ENCODE measurements around the gene TOGARAM2. TPM values are rescaled to one million over a fixed set of nuclear protein-coding genes. Genes with fewer than 3 reads are reported as not detected.

Gene TOGARAM2
- total and polyA plus RNA-seq, 10 of the 15 experiments (the other 5 are each of a cell fraction or from before 2014, with no cell fraction given): 0.01 to 0.06 (median 0.03) TPM; not detected in 7

- no peak for ATAC-seq
Measured at GRCh38 chr2:28981620-28982376, 700 bp downstream of the TOGARAM2 start.

DNA sequence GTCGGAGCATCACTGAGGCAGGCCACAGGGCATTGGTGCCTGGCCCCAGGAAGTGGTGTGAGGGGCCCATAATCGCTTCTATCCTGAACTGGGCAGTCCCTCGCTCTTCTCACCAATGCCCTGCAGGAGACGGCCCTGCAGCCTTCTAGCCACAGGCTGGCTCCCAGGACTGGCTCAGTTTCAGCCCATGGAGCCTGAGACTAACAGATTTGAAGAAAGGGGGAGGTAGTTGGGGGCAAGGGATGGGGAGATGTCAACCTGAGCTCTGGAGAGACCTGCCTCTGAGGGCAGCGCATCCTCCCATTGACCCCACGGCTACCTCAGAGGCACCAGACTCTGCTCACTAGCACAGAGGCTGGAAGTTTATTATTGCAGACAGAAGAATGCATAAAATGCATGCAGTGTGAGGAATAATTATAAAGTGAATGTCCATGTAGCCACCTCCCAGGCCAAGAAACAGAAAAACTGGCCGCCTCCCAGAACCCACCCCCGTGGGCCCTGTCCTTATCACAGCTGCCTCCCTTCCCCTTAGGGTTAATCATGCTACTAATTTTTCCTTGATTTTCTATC is 1.4 kb downstream of the TOGARAM2 start:
- Histone ChIP-seq H4K20me1 (ENCODE audit: control insufficient read depth, insufficient read depth) (no peaks in the 10 kb centered on the region), H3K27me3 (replicated peaks in 1 of 2; ENCODE audit: control insufficient read depth in 2 of 2, insufficient read depth in 2 of 2, low read length in 1 of 2) (no peaks in the 10 kb centered on the region), H3K4me3 (no peak overlapping the region), H3K4me2 (ENCODE audit: control insufficient read depth, insufficient read depth) (no peak overlapping the region), H3K79me2 (ENCODE audit: control insufficient read depth, insufficient read depth, low read length) (no peaks in the 10 kb centered on the region), H3K36me3 (ENCODE audit: control insufficient read depth in 2 of 2, insufficient read depth in 2 of 2, low read length in 1 of 2) (no peaks in the 10 kb centered on the region), H3K4me1 (ENCODE audit: control insufficient read depth, insufficient read depth, low read length) (no peaks in the 10 kb centered on the region; the same call in 1 of the 2 replicates), H2AFZ (ENCODE audit: control insufficient read depth, low read depth, low read length) (no peak overlapping the region), H3K27ac (ENCODE audit: control insufficient read depth, insufficient read depth) (no peak overlapping the region), H3K9me3 (replicated peaks; ENCODE audit: control insufficient read depth, insufficient read depth, low read length) (no peaks in the 10 kb centered on the region), H3K9ac (ENCODE audit: control insufficient read depth, insufficient read depth, low read length) (no peak overlapping the region)
- RAD21 ChIA-PET (ENCODE audit: unreplicated experiment): no interaction called here
- CTCF ChIA-PET: interaction anchor here (1.6 kb wide), 1 partner anchor 24 kb away, joined by 3 read pairs; no protein-coding TSS in a partner anchor
- SMC1A ChIA-PET (ENCODE audit: uncharacterized antibody, unreplicated experiment): no interaction called here
- POLR2A ChIA-PET: no interaction called here
- intact Hi-C loops (cut with micrococcal nuclease; ENCODE audit: unreplicated experiment): no loop called here
- DNase-seq (ENCODE audit: low read depth, low spot score) (no peak), FAIRE-seq (no peak), ATAC-seq (no peak)
- BruUV-seq (replicated peaks): no TSS peak
- 47% methylated on average over 8 of the region's 8 CpGs for WGBS (ENCODE audit: insufficient coverage, insufficient replicate concordance, low lambda C conversion rate, missing lambda C conversion rate)
- in situ Hi-C loops (cut with MboI): no loop called here
- no peak for TF ChIP-seq ZNF207 (IDR thresholded peaks at IDR 0.05; ENCODE audit: borderline replicate concordance)
- TF ChIP-seq RBBP5 (conservative IDR thresholded peaks at IDR 0.05): no peak
- TF ChIP-seq, protein P1, sequence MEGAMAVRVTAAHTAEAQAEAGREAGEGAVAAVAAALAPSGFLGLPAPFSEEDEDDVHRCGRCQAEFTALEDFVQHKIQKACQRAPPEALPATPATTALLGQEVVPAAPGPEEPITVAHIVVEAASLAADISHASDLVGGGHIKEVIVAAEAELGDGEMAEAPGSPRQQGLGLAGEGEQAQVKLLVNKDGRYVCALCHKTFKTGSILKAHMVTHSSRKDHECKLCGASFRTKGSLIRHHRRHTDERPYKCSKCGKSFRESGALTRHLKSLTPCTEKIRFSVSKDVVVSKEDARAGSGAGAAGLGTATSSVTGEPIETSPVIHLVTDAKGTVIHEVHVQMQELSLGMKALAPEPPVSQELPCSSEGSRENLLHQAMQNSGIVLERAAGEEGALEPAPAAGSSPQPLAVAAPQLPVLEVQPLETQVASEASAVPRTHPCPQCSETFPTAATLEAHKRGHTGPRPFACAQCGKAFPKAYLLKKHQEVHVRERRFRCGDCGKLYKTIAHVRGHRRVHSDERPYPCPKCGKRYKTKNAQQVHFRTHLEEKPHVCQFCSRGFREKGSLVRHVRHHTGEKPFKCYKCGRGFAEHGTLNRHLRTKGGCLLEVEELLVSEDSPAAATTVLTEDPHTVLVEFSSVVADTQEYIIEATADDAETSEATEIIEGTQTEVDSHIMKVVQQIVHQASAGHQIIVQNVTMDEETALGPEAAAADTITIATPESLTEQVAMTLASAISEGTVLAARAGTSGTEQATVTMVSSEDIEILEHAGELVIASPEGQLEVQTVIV (IDR thresholded peaks at IDR 0.05; ENCODE audit: borderline replicate concordance, partially characterized antibody): no peak
- no peak for TF ChIP-seq PML (IDR thresholded peaks at IDR 0.05; ENCODE audit: low read length)
- no peak for TF ChIP-seq CHD4 (IDR thresholded peaks at IDR 0.05)
- TF ChIP-seq, protein P2, sequence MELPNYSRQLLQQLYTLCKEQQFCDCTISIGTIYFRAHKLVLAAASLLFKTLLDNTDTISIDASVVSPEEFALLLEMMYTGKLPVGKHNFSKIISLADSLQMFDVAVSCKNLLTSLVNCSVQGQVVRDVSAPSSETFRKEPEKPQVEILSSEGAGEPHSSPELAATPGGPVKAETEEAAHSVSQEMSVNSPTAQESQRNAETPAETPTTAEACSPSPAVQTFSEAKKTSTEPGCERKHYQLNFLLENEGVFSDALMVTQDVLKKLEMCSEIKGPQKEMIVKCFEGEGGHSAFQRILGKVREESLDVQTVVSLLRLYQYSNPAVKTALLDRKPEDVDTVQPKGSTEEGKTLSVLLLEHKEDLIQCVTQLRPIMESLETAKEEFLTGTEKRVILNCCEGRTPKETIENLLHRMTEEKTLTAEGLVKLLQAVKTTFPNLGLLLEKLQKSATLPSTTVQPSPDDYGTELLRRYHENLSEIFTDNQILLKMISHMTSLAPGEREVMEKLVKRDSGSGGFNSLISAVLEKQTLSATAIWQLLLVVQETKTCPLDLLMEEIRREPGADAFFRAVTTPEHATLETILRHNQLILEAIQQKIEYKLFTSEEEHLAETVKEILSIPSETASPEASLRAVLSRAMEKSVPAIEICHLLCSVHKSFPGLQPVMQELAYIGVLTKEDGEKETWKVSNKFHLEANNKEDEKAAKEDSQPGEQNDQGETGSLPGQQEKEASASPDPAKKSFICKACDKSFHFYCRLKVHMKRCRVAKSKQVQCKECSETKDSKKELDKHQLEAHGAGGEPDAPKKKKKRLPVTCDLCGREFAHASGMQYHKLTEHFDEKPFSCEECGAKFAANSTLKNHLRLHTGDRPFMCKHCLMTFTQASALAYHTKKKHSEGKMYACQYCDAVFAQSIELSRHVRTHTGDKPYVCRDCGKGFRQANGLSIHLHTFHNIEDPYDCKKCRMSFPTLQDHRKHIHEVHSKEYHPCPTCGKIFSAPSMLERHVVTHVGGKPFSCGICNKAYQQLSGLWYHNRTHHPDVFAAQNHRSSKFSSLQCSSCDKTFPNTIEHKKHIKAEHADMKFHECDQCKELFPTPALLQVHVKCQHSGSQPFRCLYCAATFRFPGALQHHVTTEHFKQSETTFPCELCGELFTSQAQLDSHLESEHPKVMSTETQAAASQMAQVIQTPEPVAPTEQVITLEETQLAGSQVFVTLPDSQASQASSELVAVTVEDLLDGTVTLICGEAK (IDR thresholded peaks at IDR 0.05; ENCODE audit: borderline replicate concordance): no peak
- TF ChIP-seq SIX5 (IDR thresholded peaks at IDR 0.05; ENCODE audit: low read depth, low read length, severe bottlenecking): no peak
- TF ChIP-seq RCOR1 (conservative IDR thresholded peaks at IDR 0.05; ENCODE audit: low read depth, low read length): no peak

More at GRCh38 chr2:28981620-28982376, 700 bp downstream of the TOGARAM2 start:
- H3K4me3 ChIP-seq: no peak overlapping the region
- FAIRE-seq (no peak), DNase-seq (ENCODE audit: low read depth, low spot score) (no peak)
- H3K79me2 ChIP-seq (ENCODE audit: control insufficient read depth, insufficient read depth, low read length): no peaks in the 10 kb centered on the region
- TF ChIP-seq FOXK2 (IDR thresholded peaks at IDR 0.05) (no peak), DPF2 (IDR thresholded peaks at IDR 0.05) (no peak), MTA2 (IDR thresholded peaks at IDR 0.05; ENCODE audit: low read depth) (no peak), CHD1 (IDR thresholded peaks at IDR 0.05; ENCODE audit: low read depth, low read length) (no peak), RUNX3 (IDR thresholded peaks at IDR 0.05; ENCODE audit: low read length) (no peak), NBN (IDR thresholded peaks at IDR 0.05) (no peak)
- POLR2A ChIA-PET: no interaction called here
- RAD21 ChIA-PET (ENCODE audit: unreplicated experiment): no interaction called here
- H3K9ac ChIP-seq (ENCODE audit: control insufficient read depth, insufficient read depth, low read length): no peak overlapping the region
- H3K9me3 ChIP-seq (replicated peaks; ENCODE audit: control insufficient read depth, insufficient read depth, low read length): no peaks in the 10 kb centered on the region
- BruUV-seq (replicated peaks): no TSS peak
- H3K36me3 ChIP-seq (ENCODE audit: control insufficient read depth in 2 of 2, insufficient read depth in 2 of 2, low read length in 1 of 2): no peaks in the 10 kb centered on the region
- SMC1A ChIA-PET (ENCODE audit: uncharacterized antibody, unreplicated experiment): no interaction called here
- no peaks in the 10 kb centered on the region; the same call in 1 of the 2 replicates for H3K4me1 ChIP-seq (ENCODE audit: control insufficient read depth, insufficient read depth, low read length)
- H4K20me1 ChIP-seq (ENCODE audit: control insufficient read depth, insufficient read depth): no peaks in the 10 kb centered on the region
- no peak overlapping the region for H3K4me2 ChIP-seq (ENCODE audit: control insufficient read depth, insufficient read depth)
- in situ Hi-C loops (cut with MboI) (no loop called here), intact Hi-C loops (cut with micrococcal nuclease; ENCODE audit: unreplicated experiment) (no loop called here)
- 25% methylated on average over 11 of the region's 11 CpGs for WGBS (ENCODE audit: insufficient coverage, insufficient replicate concordance, low lambda C conversion rate, missing lambda C conversion rate)
- no peak overlapping the region for H3K27ac ChIP-seq (ENCODE audit: control insufficient read depth, insufficient read depth)
- no peaks in the 10 kb centered on the region for H3K27me3 ChIP-seq (replicated peaks in 1 of 2; ENCODE audit: control insufficient read depth in 2 of 2, insufficient read depth in 2 of 2, low read length in 1 of 2)
- H2AFZ ChIP-seq (ENCODE audit: control insufficient read depth, low read depth, low read length): no peak overlapping the region
- CTCF ChIA-PET: interaction anchor here (1.6 kb wide), 1 partner anchor 23 kb away, joined by 3 read pairs; no protein-coding TSS in a partner anchor
